Measurements from ENCODE around the gene VPS37B.

GRCh38 chr12:122903693-122904034 lies 7.7 kb upstream of the VPS37B start:
- TF ChIP-seq POLR2A (IDR thresholded peaks at IDR 0.05), result no peak
- TF ChIP-seq, protein P1, sequence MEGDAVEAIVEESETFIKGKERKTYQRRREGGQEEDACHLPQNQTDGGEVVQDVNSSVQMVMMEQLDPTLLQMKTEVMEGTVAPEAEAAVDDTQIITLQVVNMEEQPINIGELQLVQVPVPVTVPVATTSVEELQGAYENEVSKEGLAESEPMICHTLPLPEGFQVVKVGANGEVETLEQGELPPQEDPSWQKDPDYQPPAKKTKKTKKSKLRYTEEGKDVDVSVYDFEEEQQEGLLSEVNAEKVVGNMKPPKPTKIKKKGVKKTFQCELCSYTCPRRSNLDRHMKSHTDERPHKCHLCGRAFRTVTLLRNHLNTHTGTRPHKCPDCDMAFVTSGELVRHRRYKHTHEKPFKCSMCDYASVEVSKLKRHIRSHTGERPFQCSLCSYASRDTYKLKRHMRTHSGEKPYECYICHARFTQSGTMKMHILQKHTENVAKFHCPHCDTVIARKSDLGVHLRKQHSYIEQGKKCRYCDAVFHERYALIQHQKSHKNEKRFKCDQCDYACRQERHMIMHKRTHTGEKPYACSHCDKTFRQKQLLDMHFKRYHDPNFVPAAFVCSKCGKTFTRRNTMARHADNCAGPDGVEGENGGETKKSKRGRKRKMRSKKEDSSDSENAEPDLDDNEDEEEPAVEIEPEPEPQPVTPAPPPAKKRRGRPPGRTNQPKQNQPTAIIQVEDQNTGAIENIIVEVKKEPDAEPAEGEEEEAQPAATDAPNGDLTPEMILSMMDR (IDR thresholded peaks at IDR 0.05), result no peak
